Body of pancreas (tissue), 4 donors: ENCODE measurements around the gene SH3TC1.

Experiments used
- POLR2A ChIP-seq, 3 donors: fragments of 450-650 bp; IDR thresholded peaks; one replicate each; pipeline ENCODE4 v1.6.1; 2016; ENCODE audit warnings: antibody characterized with exemption in 3 of 3, mild to moderate bottlenecking in 2 of 3
- TF ChIP-seq, protein P1 (sequence below), 7 experiments: fragments of 450-650 bp in 4 of 7; fragments of 200-600 bp in 3 of 7; sonication (generic) in 3 of 7; IDR thresholded peaks; one replicate each; pipeline ENCODE4 v1.5.1; 2016 to 2019; ENCODE audit warnings: antibody characterized with exemption in 7 of 7

DNA sequence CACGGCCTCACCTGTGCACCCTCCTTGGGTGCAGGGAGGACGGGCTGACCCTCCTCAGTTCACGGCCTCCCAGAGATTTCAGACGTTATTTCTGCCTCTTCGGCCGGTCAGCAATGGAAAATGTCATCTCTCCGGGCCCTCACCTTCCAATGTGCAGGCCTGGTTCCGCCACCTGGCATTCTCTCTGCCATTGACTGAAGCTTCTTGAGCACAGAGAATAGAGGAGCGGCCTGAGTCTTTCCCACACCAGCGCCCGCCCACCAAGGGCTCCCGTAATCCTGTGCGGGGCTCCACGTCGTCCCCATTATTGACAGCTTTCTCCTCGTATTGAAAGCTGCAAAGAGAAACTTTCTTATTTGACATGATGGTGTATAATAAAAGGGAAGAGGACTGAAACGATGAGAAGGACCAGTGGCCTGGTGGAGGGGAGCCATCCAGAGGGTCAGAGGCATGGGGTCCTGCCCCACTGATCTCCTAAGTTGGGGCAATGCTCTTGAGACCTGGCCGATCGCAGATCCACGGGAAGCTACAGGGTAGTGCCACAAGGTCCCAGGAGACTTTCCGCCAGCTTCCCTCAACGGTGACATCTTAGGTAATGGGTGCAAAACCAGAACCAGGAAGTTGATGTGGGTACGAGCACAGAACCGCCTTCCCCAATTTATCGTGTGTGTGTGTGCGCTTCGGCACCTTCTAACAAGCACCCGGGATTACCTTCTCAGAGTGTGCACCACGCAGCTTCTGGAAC, 91.0 kb downstream of the SH3TC1 start:
- TF ChIP-seq, protein P1, sequence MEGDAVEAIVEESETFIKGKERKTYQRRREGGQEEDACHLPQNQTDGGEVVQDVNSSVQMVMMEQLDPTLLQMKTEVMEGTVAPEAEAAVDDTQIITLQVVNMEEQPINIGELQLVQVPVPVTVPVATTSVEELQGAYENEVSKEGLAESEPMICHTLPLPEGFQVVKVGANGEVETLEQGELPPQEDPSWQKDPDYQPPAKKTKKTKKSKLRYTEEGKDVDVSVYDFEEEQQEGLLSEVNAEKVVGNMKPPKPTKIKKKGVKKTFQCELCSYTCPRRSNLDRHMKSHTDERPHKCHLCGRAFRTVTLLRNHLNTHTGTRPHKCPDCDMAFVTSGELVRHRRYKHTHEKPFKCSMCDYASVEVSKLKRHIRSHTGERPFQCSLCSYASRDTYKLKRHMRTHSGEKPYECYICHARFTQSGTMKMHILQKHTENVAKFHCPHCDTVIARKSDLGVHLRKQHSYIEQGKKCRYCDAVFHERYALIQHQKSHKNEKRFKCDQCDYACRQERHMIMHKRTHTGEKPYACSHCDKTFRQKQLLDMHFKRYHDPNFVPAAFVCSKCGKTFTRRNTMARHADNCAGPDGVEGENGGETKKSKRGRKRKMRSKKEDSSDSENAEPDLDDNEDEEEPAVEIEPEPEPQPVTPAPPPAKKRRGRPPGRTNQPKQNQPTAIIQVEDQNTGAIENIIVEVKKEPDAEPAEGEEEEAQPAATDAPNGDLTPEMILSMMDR (IDR thresholded peaks at IDR 0.05) = no peak
- TF ChIP-seq POLR2A (IDR thresholded peaks at IDR 0.05) = no peak
